Natural killer cell (primary cell): ENCODE results near the gene UGT1A9. TPM values are rescaled to one million over a fixed set of nuclear protein-coding genes. Genes with fewer than 3 reads are reported as not detected.
"Not testable (repeated sequence)": the region's sequence is repeated elsewhere in the genome, so short reads cannot be mapped to it uniquely, and the experiment has no call there.

Experiments
- ATAC-seq, 3 donors: fragments of 150-1000 bp in 2 of 3; fragments of 200-7000 bp in 1 of 3; cut with Tn5 transposase; 1 replicate in 1 of 3; 2 replicates in 2 of 3; pipeline ENCODE4 v1.10.0; 2021; ENCODE audit warnings: mild to moderate bottlenecking in 2 of 3, moderate library complexity in 2 of 3
- DNase-seq, 2 donors: peaks; one replicate each; pipeline versions ENCODE4 v3.0.0 to v3.0.0-alpha.2; 2013 to 2021; ENCODE audit warnings: mixed read lengths in 1 of 2
- H3K27ac ChIP-seq: one replicate; pipeline ENCODE4 v1.5.1; 2013; ENCODE audit warnings: mild to moderate bottlenecking, low read length
- H3K27me3 ChIP-seq: one replicate; pipeline ENCODE4 v1.6.1; 2013; ENCODE audit warnings: low read length; ENCODE audit not compliant: control insufficient read depth, insufficient read depth
- H3K36me3 ChIP-seq: one replicate; pipeline ENCODE4 v1.6.1; 2013; ENCODE audit warnings: low read length; ENCODE audit not compliant: control insufficient read depth, insufficient read depth
- H3K4me1 ChIP-seq: one replicate; pipeline ENCODE4 v1.6.1; 2013; ENCODE audit warnings: low read length; ENCODE audit not compliant: control insufficient read depth, insufficient read depth
- H3K4me3 ChIP-seq: one replicate; pipeline ENCODE4 v1.5.1; 2013; ENCODE audit warnings: low read length
- H3K9me3 ChIP-seq: one replicate; pipeline ENCODE4 v1.6.1; 2013; ENCODE audit warnings: low read length; ENCODE audit not compliant: control insufficient read depth, insufficient read depth
- H3K27ac Mint-ChIP-seq, 2 donors: one replicate each; pipeline ENCODE4 v1.8.0; 2022; ENCODE audit warnings: mild to moderate bottlenecking in 2 of 2, mixed read lengths in 2 of 2, moderate library complexity in 1 of 2
- H3K27me3 Mint-ChIP-seq, 2 donors: one replicate each; pipeline ENCODE4 v1.8.0; 2022; ENCODE audit warnings: low read depth in 2 of 2, mixed read lengths in 2 of 2
- H3K36me3 Mint-ChIP-seq: one replicate; pipeline ENCODE4 v1.8.0; 2022; ENCODE audit warnings: mixed read lengths
- H3K4me1 Mint-ChIP-seq, 2 donors: one replicate each; pipeline ENCODE4 v1.8.0; 2022; ENCODE audit warnings: mixed read lengths in 2 of 2
- H3K4me3 Mint-ChIP-seq: one replicate; pipeline ENCODE4 v1.8.0; 2022; ENCODE audit warnings: mild to moderate bottlenecking, moderate library complexity, mixed read lengths
- H3K9me3 Mint-ChIP-seq, 2 donors: one replicate each; pipeline ENCODE4 v1.8.0; 2022; ENCODE audit warnings: mixed read lengths in 2 of 2
- WGBS: methylation state at CpG from one replicate; pipeline ENCODE4 v1.1.7; 2013; ENCODE audit warnings: missing lambda C conversion rate; ENCODE audit not compliant: insufficient coverage; 5-methylcytosine and 5-hydroxymethylcytosine counted together
- intact Hi-C: fragments of 100-400 bp; cut with micrococcal nuclease; formaldehyde crosslinking; loops from one replicate; pipeline ENCODE4 v1.14.2; 2022
- total RNA-seq, 4 donors: library from RNA; stranded (reverse); fragments of 120-200 nt in 1 of 4; gene quantifications; one replicate each; pipeline versions ENCODE4 v1.2.3 to v1.2.4, GENCODE V29; 2013 to 2022
- TF ChIP-seq, protein P1 (sequence below): fragments of 200-600 bp; IDR thresholded peaks from one replicate; pipeline ENCODE4 v1.8.0; 2022; ENCODE audit warnings: antibody characterized with exemption

Gene UGT1A9
- total RNA-seq, 3 donors from 2014 or later (not counting 1 experiment from before 2014, with no cell fraction given), result not detected

DNA sequence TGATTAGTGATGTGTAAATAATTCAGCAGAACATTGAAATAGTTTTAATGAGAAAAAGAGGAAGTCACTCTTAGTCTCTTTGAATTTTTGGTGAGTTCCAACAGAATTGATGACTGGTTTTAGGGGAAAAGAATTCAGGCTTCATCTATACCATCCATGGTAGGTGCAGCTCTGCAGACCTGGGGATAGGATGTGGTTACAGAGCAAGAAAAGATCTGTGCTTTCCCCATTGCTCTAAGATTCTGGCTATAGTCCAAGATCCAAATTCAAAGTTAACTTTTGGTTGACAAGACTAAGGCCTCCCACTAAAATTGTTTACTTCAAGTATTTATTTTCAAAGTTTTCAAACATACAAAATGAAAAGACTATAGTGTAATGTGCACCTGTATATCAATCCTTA is 31.8 kb upstream of the UGT1A9 start:
- Histone ChIP-seq H3K36me3 (no peaks in the 10 kb centered on the region), H3K4me3 (no peak overlapping the region), H3K9me3 (no peaks in the 10 kb centered on the region), H3K27ac (no peak overlapping the region), H3K27me3 (no peaks in the 10 kb centered on the region), H3K4me1 (no peaks in the 10 kb centered on the region)
- no peak overlapping the region for H3K27ac Mint-ChIP-seq
- no peaks in the 10 kb centered on the region for H3K36me3 Mint-ChIP-seq
- H3K4me3 Mint-ChIP-seq, result no peak overlapping the region
- intact Hi-C loops, result no loop called here
- ATAC-seq (no peak), DNase-seq (peak in 1 of 2 donors; percentile 25)
- TF ChIP-seq, protein P1, sequence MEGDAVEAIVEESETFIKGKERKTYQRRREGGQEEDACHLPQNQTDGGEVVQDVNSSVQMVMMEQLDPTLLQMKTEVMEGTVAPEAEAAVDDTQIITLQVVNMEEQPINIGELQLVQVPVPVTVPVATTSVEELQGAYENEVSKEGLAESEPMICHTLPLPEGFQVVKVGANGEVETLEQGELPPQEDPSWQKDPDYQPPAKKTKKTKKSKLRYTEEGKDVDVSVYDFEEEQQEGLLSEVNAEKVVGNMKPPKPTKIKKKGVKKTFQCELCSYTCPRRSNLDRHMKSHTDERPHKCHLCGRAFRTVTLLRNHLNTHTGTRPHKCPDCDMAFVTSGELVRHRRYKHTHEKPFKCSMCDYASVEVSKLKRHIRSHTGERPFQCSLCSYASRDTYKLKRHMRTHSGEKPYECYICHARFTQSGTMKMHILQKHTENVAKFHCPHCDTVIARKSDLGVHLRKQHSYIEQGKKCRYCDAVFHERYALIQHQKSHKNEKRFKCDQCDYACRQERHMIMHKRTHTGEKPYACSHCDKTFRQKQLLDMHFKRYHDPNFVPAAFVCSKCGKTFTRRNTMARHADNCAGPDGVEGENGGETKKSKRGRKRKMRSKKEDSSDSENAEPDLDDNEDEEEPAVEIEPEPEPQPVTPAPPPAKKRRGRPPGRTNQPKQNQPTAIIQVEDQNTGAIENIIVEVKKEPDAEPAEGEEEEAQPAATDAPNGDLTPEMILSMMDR, result no peak
- no peaks in the 10 kb centered on the region for H3K4me1 Mint-ChIP-seq
- H3K9me3 Mint-ChIP-seq, result no peaks in the 10 kb centered on the region
- H3K27me3 Mint-ChIP-seq, result peaks cover 16 to 31% of the 10 kb centered on the region in 2 donors

- H3K4me3 ChIP-seq, result no peak overlapping the region
- no peak overlapping the region for H3K4me3 Mint-ChIP-seq
- no peaks in the 10 kb centered on the region for H3K27me3 ChIP-seq
- H3K27ac Mint-ChIP-seq, result no peak overlapping the region
- H3K27me3 Mint-ChIP-seq, result peaks cover 8 to 12% of the 10 kb centered on the region in 2 donors
- 88% methylated on average over 1 of the region's 1 CpG for WGBS
- peaks cover 0 to 5% of the 10 kb centered on the region in 2 donors for H3K9me3 Mint-ChIP-seq
- peaks cover 7% of the 10 kb centered on the region for H3K9me3 ChIP-seq
- no peaks in the 10 kb centered on the region for H3K36me3 ChIP-seq
- ATAC-seq, result no peak
- H3K4me1 ChIP-seq, result no peaks in the 10 kb centered on the region
- intact Hi-C loops, result no loop called here
- no peak overlapping the region for H3K27ac ChIP-seq
- no peak for DNase-seq
- peaks cover 9% of the 10 kb centered on the region for H3K36me3 Mint-ChIP-seq
- TF ChIP-seq, protein P1, result no peak
- H3K4me1 Mint-ChIP-seq, result peaks cover 0 to 16% of the 10 kb centered on the region in 2 donors
Observed at GRCh38 chr2:233643128-233643527, 28.6 kb upstream of the UGT1A9 start.

DNA sequence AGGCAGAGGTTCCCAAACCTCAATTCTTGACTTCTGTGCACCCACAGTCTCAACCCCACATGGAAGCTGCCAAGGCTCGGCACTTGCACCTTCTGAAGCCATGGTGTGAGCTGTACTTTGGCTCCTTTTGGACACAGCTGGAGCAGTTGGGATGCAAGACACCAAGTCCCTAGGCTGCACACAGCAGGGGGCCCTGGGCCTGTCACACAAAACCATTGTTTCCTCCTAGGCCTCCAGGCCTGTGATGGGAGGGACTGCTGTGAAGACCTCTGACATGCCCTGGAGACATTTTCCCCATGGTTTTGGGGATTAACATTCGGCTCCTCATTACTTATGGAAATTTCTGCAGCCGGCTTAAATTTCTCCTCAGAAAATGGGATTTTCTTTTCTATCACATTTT is 25.7 kb upstream of the UGT1A9 start:
- H3K4me1 ChIP-seq, H3K36me3 ChIP-seq, H3K27me3 ChIP-seq, H3K27ac Mint-ChIP-seq, H3K4me3 ChIP-seq, H3K27ac ChIP-seq, DNase-seq, H3K36me3 Mint-ChIP-seq, intact Hi-C loops, H3K4me3 Mint-ChIP-seq, H3K9me3 ChIP-seq, H3K9me3 Mint-ChIP-seq, ATAC-seq: not testable (repeated sequence)
- H3K4me1 Mint-ChIP-seq, result peaks cover 0 to 16% of the 10 kb centered on the region in 2 donors
- 88% methylated on average over 3 of the region's 3 CpGs for WGBS
- peaks cover 8 to 12% of the 10 kb centered on the region in 2 donors for H3K27me3 Mint-ChIP-seq

DNA sequence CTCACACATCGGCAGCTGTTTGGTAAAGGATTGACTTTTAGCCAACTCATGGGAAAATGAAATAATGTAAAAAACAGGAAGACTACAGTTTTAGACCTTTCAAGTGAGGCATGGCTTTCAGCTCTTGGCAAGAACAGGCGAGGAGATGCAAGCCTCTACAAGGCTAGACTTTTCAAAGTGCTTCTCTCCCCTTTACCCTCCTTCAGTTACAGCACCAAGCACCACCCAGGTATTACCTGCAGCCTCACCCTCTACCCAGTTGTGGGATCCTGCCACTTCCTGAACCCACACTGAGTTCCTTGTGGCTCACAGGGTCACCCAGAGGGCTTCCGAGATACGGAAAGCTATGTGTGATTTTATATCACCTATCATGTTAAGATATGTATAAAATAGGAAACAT is 20.7 kb upstream of the UGT1A9 start:
- WGBS, result 82% methylated on average over 2 of the region's 4 CpGs

More for the DNA sequence above, 20.7 kb upstream of the UGT1A9 start:
- H3K36me3 ChIP-seq, result no peaks in the 10 kb centered on the region
- no peak overlapping the region for H3K4me3 ChIP-seq
- H3K27ac ChIP-seq, result no peak overlapping the region
- no peaks in the 10 kb centered on the region for H3K27me3 ChIP-seq
- ATAC-seq, result no peak
- no peak overlapping the region for H3K27ac Mint-ChIP-seq
- peaks cover 10% of the 10 kb centered on the region for H3K4me1 ChIP-seq
- intact Hi-C loops, result no loop called here
- H3K9me3 Mint-ChIP-seq, result peaks cover 0 to 5% of the 10 kb centered on the region in 2 donors
- DNase-seq, result no peak
- H3K4me3 Mint-ChIP-seq, result no peak overlapping the region
- peaks cover 0 to 4% of the 10 kb centered on the region in 2 donors for H3K27me3 Mint-ChIP-seq
- TF ChIP-seq, protein P1, result no peak
- H3K9me3 ChIP-seq, result peaks cover 2% of the 10 kb centered on the region
- H3K4me1 Mint-ChIP-seq, result peaks cover 11 to 32% of the 10 kb centered on the region in 2 donors
- peaks cover 9% of the 10 kb centered on the region for H3K36me3 Mint-ChIP-seq
